CD14-positive monocyte (primary cell): ENCODE data around the gene TNNI3. TPM values are rescaled to one million over a fixed set of nuclear protein-coding genes. Genes with fewer than 3 reads are reported as not detected.

ENCODE experiments used
- DNase-seq, 3 donors: peaks; one replicate each; pipeline ENCODE4 v3.0.0-alpha.2; 2011 to 2022
- H2AFZ ChIP-seq: 2 replicates; pipeline ENCODE4 v1.6.0; 2012; ENCODE audit warnings: mild to moderate bottlenecking, low read depth, low read length, inconsistent platforms; ENCODE audit not compliant: insufficient read depth, poor library complexity, severe bottlenecking
- H3K27ac ChIP-seq, 2 donors: 1 replicate in 1 of 2; 2 replicates in 1 of 2; pipeline ENCODE4 v1.5.1; 2012 to 2013; ENCODE audit warnings: low read length in 2 of 2, control low read depth in 1 of 2, inconsistent platforms in 1 of 2, low read depth in 1 of 2, mild to moderate bottlenecking in 1 of 2
- H3K27me3 ChIP-seq, 2 donors: one replicate each; pipeline versions ENCODE4 v1.6.0 to v1.6.1; 2011 to 2013; ENCODE audit warnings: low read length in 2 of 2; ENCODE audit not compliant: control insufficient read depth in 2 of 2, insufficient read depth in 2 of 2
- H3K36me3 ChIP-seq, 2 donors: replicated peaks in 1 of 2; 1 replicate in 1 of 2; 2 replicates in 1 of 2; pipeline versions ENCODE4 v1.5.1 to v1.6.1; 2012 to 2013; ENCODE audit warnings: low read length in 2 of 2, control low read depth in 1 of 2, inconsistent platforms in 1 of 2, mild to moderate bottlenecking in 1 of 2; ENCODE audit not compliant: insufficient read depth in 2 of 2, control insufficient read depth in 1 of 2
- H3K4me1 ChIP-seq, 2 donors: 1 replicate in 1 of 2; 2 replicates in 1 of 2; pipeline versions ENCODE4 v1.5.1 to v1.6.1; 2012 to 2013; ENCODE audit warnings: low read length in 2 of 2, control low read depth in 1 of 2, inconsistent platforms in 1 of 2, mild to moderate bottlenecking in 1 of 2, moderate library complexity in 1 of 2; ENCODE audit not compliant: insufficient read depth in 2 of 2, control insufficient read depth in 1 of 2
- H3K4me2 ChIP-seq: replicated peaks from 2 replicates; pipeline ENCODE3; 2012; ENCODE audit warnings: low read length, moderate library complexity, mild to moderate bottlenecking; ENCODE audit not compliant: poor library complexity, severe bottlenecking; ENCODE audit errors: extremely low read depth
- H3K4me3 ChIP-seq, 3 experiments: fragments of 200-600 bp in 1 of 3; sonication (generic) in 1 of 3; replicated peaks in 1 of 3; 1 replicate in 2 of 3; 2 replicates in 1 of 3; pipeline ENCODE4 v1.5.1; 2011 to 2013; ENCODE audit warnings: low read length in 3 of 3, mild to moderate bottlenecking in 3 of 3, control low read depth in 2 of 3, low read depth in 2 of 3, inconsistent platforms in 1 of 3, moderate library complexity in 1 of 3
- H3K79me2 ChIP-seq: 2 replicates; pipeline ENCODE4 v1.6.0; 2012; ENCODE audit warnings: mild to moderate bottlenecking, control low read depth, inconsistent platforms, low read length, moderate library complexity; ENCODE audit not compliant: insufficient read depth
- H3K9ac ChIP-seq: 2 replicates; pipeline ENCODE4 v1.6.0; 2017; ENCODE audit warnings: low read length, mild to moderate bottlenecking; ENCODE audit not compliant: insufficient read depth, poor library complexity, severe bottlenecking
- H3K9me3 ChIP-seq, 2 donors: replicated peaks in 1 of 2; 1 replicate in 1 of 2; 2 replicates in 1 of 2; pipeline versions ENCODE4 v1.5.1 to v1.6.1; 2012 to 2013; ENCODE audit warnings: low read length in 2 of 2, control low read depth in 1 of 2; ENCODE audit not compliant: control insufficient read depth in 1 of 2, insufficient read depth in 1 of 2
- H4K20me1 ChIP-seq: 2 replicates; pipeline ENCODE4 v1.6.0; 2012; ENCODE audit warnings: mild to moderate bottlenecking, low read length, control low read depth, moderate library complexity; ENCODE audit not compliant: insufficient read depth
- H3K27ac Mint-ChIP-seq, 7 donors: one replicate each; pipeline ENCODE4 v1.8.0; 2020; ENCODE audit warnings: mild to moderate bottlenecking in 7 of 7, mixed read lengths in 7 of 7, moderate library complexity in 6 of 7, inconsistent platforms in 2 of 7
- H3K27me3 Mint-ChIP-seq, 3 donors: one replicate each; pipeline ENCODE4 v1.8.0; 2021 to 2022; ENCODE audit warnings: low read depth in 3 of 3, mild to moderate bottlenecking in 3 of 3, mixed read lengths in 3 of 3, moderate library complexity in 3 of 3, inconsistent platforms in 1 of 3
- H3K36me3 Mint-ChIP-seq, 2 donors: one replicate each; pipeline ENCODE4 v1.8.0; 2020; ENCODE audit warnings: mixed read lengths in 2 of 2, inconsistent platforms in 1 of 2, mild to moderate bottlenecking in 1 of 2
- H3K4me1 Mint-ChIP-seq: one replicate; pipeline ENCODE4 v1.8.0; 2020; ENCODE audit warnings: mild to moderate bottlenecking, mixed read lengths
- H3K4me3 Mint-ChIP-seq, 2 donors: one replicate each; pipeline ENCODE4 v1.8.0; 2020; ENCODE audit warnings: mild to moderate bottlenecking in 2 of 2, mixed read lengths in 2 of 2, moderate library complexity in 1 of 2
- H3K9me3 Mint-ChIP-seq, 7 donors: one replicate each; pipeline ENCODE4 v1.8.0; 2020 to 2022; ENCODE audit warnings: mixed read lengths in 7 of 7, mild to moderate bottlenecking in 6 of 7, moderate library complexity in 6 of 7, inconsistent platforms in 2 of 7
- CTCF ChIP-seq: fragments of 200-600 bp; IDR thresholded peaks from one replicate; pipeline ENCODE4 v1.8.0; 2022; ENCODE audit warnings: antibody characterized with exemption, mild to moderate bottlenecking
- WGBS: methylation state at CpG from one replicate; pipeline ENCODE4 v1.1.5; 2013; ENCODE audit warnings: missing lambda C conversion rate; ENCODE audit not compliant: insufficient coverage; 5-methylcytosine and 5-hydroxymethylcytosine counted together
- intact Hi-C, 2 donors: fragments of 100-400 bp; cut with micrococcal nuclease; formaldehyde crosslinking; loops; one replicate each; pipeline versions ENCODE4 v1.15.0 to v1.15.1; 2023
- polyA plus RNA-seq, 3 donors: library from polyadenylated mRNA; depleted of rRNA in 1 of 3; unstranded in 2 of 3; stranded (reverse) in 1 of 3; fragments of 300-500 nt in 2 of 3; fragments of >200 nt in 1 of 3; fragmentation: Illumina TruSeq in 2 of 3; gene quantifications; 1 replicate in 2 of 3; 2 replicates in 1 of 3; pipeline ENCODE4 v1.2.3, GENCODE V29; 2012 to 2021

The TNNI3 gene
- polyA plus RNA-seq, 3 donors, result 1.2 TPM; not detected in 2

DNA sequence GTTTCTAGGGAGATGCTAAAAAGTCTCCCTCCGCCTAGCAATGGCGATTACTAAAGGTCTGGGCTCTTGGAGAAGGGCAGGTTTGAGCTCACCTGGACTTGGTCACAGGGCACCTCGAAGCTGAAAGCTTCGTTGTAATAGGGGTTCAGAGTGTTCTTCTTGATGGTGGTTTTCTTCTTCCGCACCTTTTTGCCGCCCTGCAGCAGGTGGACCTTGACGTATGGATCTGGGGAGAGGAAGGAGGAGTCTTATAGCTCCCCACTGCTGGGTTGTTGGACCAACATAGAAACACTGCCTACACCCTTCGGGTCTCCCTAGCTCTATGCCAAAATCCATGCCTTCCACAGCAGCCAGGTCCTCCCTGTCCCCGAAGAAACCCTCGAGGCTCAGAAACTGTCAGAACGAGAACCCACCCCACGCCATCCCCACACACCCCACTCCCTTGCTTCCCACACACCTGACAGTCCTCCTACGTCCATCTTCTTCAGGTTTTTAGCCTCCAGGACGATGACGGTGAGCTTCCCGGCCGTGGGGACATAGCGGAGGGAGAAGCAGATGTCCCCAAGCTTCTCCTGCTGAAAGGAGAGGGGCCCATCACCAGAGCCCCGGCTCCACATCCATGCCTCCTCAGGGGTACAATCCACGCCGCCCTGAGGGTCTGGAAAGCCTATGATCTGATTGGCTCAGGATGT lies 17.0 kb upstream of the TNNI3 start:
- peaks cover 26 to 95% of the 10 kb centered on the region in 2 donors for H3K27me3 ChIP-seq

More for the DNA sequence above, 17.0 kb upstream of the TNNI3 start:
- Mint-ChIP-seq H3K4me3 (peak overlapping the region in 1 of 2 donors; percentile 78), H3K27ac (peak overlapping the region in 1 of 7 donors; percentile 27), H3K27me3 (peaks cover 84 to 98% (median 95%) of the 10 kb centered on the region in 3 donors), H3K4me1 (peaks cover 20% of the 10 kb centered on the region), H3K9me3 (peaks cover 7 to 42% (median 29%) of the 10 kb centered on the region in 7 donors), H3K36me3 (peaks cover under 1 to 3% of the 10 kb centered on the region in 2 donors)
- peaks cover 18 to 25% of the 10 kb centered on the region in 2 donors for H3K4me1 ChIP-seq
- no peak for DNase-seq
- peak overlapping the region in 1 of 3 experiments; percentile 61 for H3K4me3 ChIP-seq
- H3K36me3 ChIP-seq, result no peaks in the 10 kb centered on the region
- H3K4me2 ChIP-seq, result peak overlapping the region; percentile 69
- TF ChIP-seq CTCF, result no peak
- WGBS, result 59% methylated on average over 13 of the region's 21 CpGs
- peaks cover 19 to 23% of the 10 kb centered on the region in 2 donors for H3K9me3 ChIP-seq
- H4K20me1 ChIP-seq, result no peaks in the 10 kb centered on the region
- H3K79me2 ChIP-seq, result no peaks in the 10 kb centered on the region
- H3K9ac ChIP-seq, result no peak overlapping the region
- H2AFZ ChIP-seq, result no peak overlapping the region
- intact Hi-C loops, result no loop called here
- H3K27ac ChIP-seq, result no peak overlapping the region
